MCF 10A (cell line): ENCODE results near the gene PLEKHA5. TPM values are rescaled to one million over a fixed set of nuclear protein-coding genes. Genes with fewer than 3 reads are reported as not detected.

Experiments used
- BruUV-seq: library from RNA; stranded (reverse); fragments of 400-500 nt; replicated peaks from 2 replicates; lab custom pipeline; 2021; lab: Mats Ljungman, UMichigan
- CTCF ChIA-PET: fragments of 300-600 bp; sonication (Branson Sonifier 250); formaldehyde crosslinking; extraction: SDS; loops from one replicate; lab custom pipeline; 2021; ENCODE audit warnings: antibody characterized with exemption, inconsistent platforms; lab: Yijun Ruan, JAX
- POLR2A ChIA-PET: fragments of 300-600, 350-650 bp; sonication (Branson Sonifier 250); formaldehyde crosslinking; extraction: SDS; loops from one replicate; lab custom pipeline; 2020; ENCODE audit warnings: antibody characterized with exemption, inconsistent platforms; lab: Yijun Ruan, JAX
- DNase-seq: peaks from one replicate; pipeline ENCODE4 v3.0.0-alpha.2; 2018; ENCODE audit not compliant: unreplicated experiment
- H3K27ac Mint-ChIP-seq: one replicate; pipeline ENCODE4 v1.8.0; 2022; ENCODE audit warnings: mild to moderate bottlenecking, low read depth, mixed read lengths; ENCODE audit not compliant: unreplicated experiment
- H3K27me3 Mint-ChIP-seq: one replicate; pipeline ENCODE4 v1.8.0; 2022; ENCODE audit warnings: mixed read lengths; ENCODE audit not compliant: insufficient read depth, unreplicated experiment
- H3K36me3 Mint-ChIP-seq: one replicate; pipeline ENCODE4 v1.8.0; 2022; ENCODE audit warnings: mild to moderate bottlenecking, moderate library complexity, mixed read lengths; ENCODE audit not compliant: insufficient read depth, unreplicated experiment
- H3K4me1 Mint-ChIP-seq: one replicate; pipeline ENCODE4 v1.8.0; 2022; ENCODE audit warnings: mixed read lengths; ENCODE audit not compliant: insufficient read depth, unreplicated experiment
- H3K4me3 Mint-ChIP-seq: one replicate; pipeline ENCODE4 v1.8.0; 2022; ENCODE audit warnings: mild to moderate bottlenecking, moderate library complexity, mixed read lengths; ENCODE audit not compliant: unreplicated experiment
- H3K9me3 Mint-ChIP-seq: one replicate; pipeline ENCODE4 v1.8.0; 2022; ENCODE audit warnings: mixed read lengths; ENCODE audit not compliant: unreplicated experiment
- intact Hi-C: fragments of 100-400 bp; cut with micrococcal nuclease; formaldehyde crosslinking; loops from 2 replicates; pipeline ENCODE4 v1.14.1; 2022
- total RNA-seq: library from RNA; stranded (reverse); gene quantifications from 2 replicates; pipeline ENCODE4 v1.2.3, GENCODE V29; 2022
- TF ChIP-seq, protein P1 (sequence below): fragments of 200-600 bp; IDR thresholded peaks from one replicate; pipeline ENCODE4 v1.8.0; 2022; ENCODE audit warnings: antibody characterized with exemption, mild to moderate bottlenecking; ENCODE audit not compliant: unreplicated experiment

The PLEKHA5 gene
- total RNA-seq, 1 experiment from 2014 or later = 25.2 TPM

DNA sequence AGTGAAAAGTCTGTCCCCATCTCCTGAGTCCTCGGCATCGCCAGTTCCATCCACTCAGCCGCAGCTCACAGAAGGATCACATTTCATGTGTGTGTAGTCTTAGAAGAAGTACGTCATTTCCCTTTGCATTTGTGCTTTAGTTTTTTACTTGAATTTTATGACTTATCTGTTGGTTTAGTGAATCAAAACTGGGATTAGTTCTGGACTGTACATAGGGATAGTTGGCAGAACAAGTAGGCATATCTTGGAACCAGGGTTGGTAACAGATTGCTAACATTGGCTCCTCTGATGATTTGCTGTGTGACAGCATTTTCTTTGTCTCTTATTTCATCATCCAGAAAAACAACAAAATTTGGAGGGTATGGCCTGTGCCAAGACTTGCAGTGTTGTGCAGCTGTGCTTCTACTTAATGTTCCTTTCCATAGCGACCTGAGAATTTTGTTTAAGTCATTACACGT, 240.2 kb downstream of the PLEKHA5 start:
- intact Hi-C loops = no loop called here
- BruUV-seq = no TSS peak
- no peaks in the 10 kb centered on the region for H3K4me1 Mint-ChIP-seq
- H3K9me3 Mint-ChIP-seq = no peaks in the 10 kb centered on the region
- TF ChIP-seq, protein P1, sequence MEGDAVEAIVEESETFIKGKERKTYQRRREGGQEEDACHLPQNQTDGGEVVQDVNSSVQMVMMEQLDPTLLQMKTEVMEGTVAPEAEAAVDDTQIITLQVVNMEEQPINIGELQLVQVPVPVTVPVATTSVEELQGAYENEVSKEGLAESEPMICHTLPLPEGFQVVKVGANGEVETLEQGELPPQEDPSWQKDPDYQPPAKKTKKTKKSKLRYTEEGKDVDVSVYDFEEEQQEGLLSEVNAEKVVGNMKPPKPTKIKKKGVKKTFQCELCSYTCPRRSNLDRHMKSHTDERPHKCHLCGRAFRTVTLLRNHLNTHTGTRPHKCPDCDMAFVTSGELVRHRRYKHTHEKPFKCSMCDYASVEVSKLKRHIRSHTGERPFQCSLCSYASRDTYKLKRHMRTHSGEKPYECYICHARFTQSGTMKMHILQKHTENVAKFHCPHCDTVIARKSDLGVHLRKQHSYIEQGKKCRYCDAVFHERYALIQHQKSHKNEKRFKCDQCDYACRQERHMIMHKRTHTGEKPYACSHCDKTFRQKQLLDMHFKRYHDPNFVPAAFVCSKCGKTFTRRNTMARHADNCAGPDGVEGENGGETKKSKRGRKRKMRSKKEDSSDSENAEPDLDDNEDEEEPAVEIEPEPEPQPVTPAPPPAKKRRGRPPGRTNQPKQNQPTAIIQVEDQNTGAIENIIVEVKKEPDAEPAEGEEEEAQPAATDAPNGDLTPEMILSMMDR = no peak
- H3K27ac Mint-ChIP-seq = no peak overlapping the region
- no peak for DNase-seq
- ChIA-PET POLR2A (no interaction called here), CTCF (no interaction called here)
- peaks cover 84% of the 10 kb centered on the region for H3K36me3 Mint-ChIP-seq
- H3K4me3 Mint-ChIP-seq = no peak overlapping the region
- H3K27me3 Mint-ChIP-seq = no peaks in the 10 kb centered on the region

DNA sequence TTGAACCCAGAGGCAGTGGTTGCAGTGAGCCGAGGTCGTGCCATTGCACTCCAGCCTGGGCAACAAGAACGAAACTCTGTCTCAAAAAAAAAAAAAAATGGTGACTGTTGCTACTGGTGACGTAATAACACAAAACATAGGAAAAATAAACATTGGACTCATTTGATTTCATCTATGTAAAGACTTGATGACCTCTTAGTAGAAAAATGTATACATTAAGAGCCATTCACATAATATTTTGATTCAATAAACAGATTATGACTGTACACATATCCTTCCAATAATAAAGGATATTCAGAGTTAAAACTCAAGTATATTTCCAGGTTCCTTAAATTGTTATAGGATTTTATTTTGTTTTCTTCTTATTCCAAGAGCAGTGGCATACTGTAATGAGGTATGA, 244.1 kb downstream of the PLEKHA5 start:
- Mint-ChIP-seq H3K27ac (no peak overlapping the region), H3K36me3 (peaks cover 69% of the 10 kb centered on the region), H3K9me3 (no peaks in the 10 kb centered on the region), H3K27me3 (no peaks in the 10 kb centered on the region), H3K4me3 (no peak overlapping the region), H3K4me1 (no peaks in the 10 kb centered on the region)
- POLR2A ChIA-PET = no interaction called here
- DNase-seq = no peak
- intact Hi-C loops = no loop called here
- TF ChIP-seq, protein P1 = no peak
- BruUV-seq = no TSS peak
- CTCF ChIA-PET = interaction anchor here (0.7 kb wide), 1 partner anchor 256 kb away, joined by 3 read pairs; no protein-coding TSS in a partner anchor

DNA sequence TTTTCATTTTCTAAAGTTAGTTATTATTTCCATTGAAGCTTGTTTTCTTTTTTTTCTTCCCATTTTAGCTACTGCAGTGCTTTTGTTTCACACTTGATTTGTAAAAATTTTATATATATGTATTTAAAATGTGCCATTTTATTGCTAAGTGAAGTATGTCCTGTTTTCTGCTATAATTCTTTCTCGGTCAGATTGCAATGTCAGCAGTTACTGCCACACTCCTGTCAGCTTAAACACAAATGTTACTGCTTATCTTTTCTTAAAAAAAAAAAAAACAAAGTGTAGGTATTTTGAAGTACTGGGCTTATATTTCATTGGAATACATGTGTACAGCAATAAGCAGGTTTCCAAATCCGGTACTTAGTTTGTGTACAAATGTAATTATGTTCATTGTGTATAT, 246.4 kb downstream of the PLEKHA5 start:
- CTCF ChIA-PET = no interaction called here
- intact Hi-C loops = no loop called here
- DNase-seq = no peak
- Mint-ChIP-seq H3K4me1 (no peaks in the 10 kb centered on the region), H3K27me3 (no peaks in the 10 kb centered on the region), H3K9me3 (no peaks in the 10 kb centered on the region), H3K36me3 (peaks cover 59% of the 10 kb centered on the region), H3K27ac (no peak overlapping the region), H3K4me3 (no peak overlapping the region)
- BruUV-seq = TSS peak; percentile 43
- TF ChIP-seq, protein P1 = no peak
- POLR2A ChIA-PET = interaction anchor here (0.5 to 0.6 kb wide), 2 partner anchors 67 to 75 kb away, joined by 3 to 4 read pairs; no protein-coding TSS in a partner anchor

DNA sequence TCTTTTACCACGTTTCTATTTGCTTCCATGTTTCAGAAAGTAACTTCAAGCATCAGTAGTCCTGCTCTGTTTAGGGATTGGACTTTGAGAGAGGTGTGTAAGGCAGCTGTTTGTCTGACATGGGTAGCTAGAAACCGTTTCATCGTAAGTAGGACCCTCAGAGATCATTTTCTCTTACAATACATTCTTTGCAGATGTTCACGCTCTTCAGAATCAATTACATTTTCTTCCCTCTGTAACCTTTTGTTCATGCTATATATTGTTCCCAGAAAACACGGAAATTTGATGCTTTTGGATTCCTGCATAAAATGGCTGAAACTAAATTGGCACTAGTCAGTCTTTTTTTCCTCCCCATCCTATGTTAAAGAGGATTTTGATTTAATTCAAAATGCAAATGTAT, 247.2 kb downstream of the PLEKHA5 start:
- POLR2A ChIA-PET = no interaction called here
- Mint-ChIP-seq H3K4me3 (no peak overlapping the region), H3K9me3 (no peaks in the 10 kb centered on the region), H3K4me1 (no peaks in the 10 kb centered on the region), H3K27ac (no peak overlapping the region), H3K36me3 (peaks cover 61% of the 10 kb centered on the region), H3K27me3 (no peaks in the 10 kb centered on the region)
- CTCF ChIA-PET = no interaction called here
- no peak for DNase-seq
- no TSS peak for BruUV-seq
- intact Hi-C loops = no loop called here
- TF ChIP-seq, protein P1 = no peak
